KG1 (cell line): ENCODE measurements around the gene NME4.

Experiments
- DNase-seq: peaks from one replicate; lab custom pipeline; 2025; lab: John Stamatoyannopoulos, UW

Gene NME4

DNA sequence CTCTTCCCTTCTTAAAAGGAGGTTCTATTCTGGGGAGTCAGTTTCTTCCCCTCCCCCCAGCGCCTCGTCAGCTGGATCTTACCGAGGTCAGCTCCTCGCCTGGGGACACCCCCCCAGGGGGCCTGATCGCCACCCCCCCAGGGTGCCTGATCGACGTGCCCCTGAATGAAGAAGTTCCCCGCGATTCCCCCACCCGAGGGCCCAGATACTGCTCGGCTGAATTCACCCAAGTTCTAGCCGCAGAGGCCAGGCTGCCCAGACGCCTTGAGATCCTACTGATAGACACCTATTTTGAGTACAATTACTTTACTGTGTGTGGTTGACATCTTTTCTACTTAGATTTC is 29.9 kb downstream of the NME4 start:
- no peak for DNase-seq

DNA sequence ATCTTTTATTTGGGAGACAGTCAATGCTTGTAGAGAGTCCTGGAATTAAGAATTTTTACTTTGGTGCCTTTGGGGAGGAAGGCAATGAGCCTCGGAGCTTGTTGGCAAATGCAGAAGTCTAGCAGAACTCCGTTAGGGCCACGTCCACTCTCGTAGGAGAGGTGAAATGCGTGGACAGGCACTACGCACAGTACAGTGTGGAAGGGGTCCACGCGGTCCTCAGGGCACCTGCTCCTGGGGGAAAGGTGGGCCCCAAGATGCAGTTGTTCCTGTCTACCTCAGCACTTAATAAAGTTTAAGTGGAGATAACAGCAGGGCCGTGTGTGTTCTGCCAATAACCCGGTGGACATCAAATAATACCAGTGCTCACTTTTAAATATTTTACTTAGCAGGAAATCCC is 30.3 kb downstream of the NME4 start:
- DNase-seq: no peak

DNA sequence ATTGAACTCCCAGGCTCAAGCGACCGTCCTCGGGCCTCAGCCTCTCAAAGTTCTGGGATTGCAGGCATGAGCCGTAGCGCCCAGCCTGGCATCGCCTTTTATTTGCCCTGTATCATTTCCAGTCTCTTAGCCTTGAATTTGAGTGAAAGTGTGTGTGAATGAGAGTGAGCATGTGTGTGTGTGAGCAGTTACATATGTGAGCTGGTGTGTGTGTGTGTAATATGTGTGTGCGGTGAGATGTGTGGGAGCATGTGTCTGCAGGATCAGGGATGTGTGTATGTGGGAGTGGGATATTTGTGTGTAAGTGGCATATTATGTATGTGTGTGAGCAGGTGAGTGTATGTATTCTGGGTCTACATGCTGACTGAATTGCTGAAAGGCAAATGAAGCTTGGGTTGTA is 33.9 kb downstream of the NME4 start:
- no peak for DNase-seq

DNA sequence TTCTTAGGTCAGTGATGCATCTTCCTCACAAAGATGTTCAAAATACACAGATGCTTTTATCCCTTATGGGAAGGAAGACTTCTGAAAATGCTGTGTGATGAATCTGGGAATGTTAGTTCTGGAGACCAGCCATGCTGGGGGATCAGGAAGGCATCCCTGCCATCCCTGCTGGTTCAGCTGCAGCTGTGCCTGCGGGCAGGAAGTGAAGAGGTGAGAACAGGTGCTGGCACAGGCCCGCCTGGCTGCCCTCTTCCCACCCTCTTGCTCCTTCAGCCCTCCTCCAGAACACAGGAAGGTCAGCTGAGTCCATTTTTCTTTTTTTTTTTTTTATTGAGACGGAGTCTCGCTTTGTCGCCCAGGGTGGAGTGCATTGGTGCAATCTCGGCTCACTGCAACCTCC is 43.6 kb downstream of the NME4 start:
- DNase-seq: no peak

DNA sequence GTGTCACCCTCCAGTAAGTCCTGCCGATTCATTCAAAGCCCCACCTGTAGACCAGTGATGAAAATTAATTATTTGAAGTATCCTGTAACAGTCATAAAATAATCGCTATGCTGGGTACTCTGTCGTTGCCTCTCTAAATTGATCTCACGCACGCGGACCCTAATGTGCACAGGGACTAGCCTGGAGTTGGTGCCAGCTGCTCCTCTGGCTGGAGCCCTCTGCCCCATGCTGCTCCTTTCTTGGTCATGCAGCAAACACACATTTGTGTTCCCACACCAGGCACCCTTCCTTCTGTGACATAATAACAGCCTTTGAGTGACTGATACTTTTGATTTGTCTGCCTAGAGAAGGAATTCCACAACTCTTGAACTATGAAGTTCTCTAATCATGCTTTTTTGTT is 44.4 kb downstream of the NME4 start:
- DNase-seq: no peak

DNA sequence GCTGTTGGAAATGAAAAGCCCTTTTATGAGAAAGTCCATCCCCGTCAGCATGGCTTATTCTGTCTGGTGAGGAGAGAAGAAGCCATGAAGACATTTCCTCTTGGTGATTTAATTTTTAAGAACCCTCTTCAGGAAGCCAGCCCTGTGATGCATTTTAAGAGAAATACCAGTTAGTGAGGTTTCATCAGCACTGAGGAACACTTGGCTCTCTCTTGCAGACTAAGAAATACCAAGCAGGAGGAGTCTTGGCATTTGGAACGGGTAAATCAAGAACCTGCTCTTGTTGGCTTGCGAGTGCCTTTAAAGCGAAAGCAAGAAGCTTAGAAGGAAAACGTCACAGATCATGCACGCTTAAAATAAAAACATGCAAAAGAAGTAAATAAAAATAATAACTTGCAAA is 46.0 kb downstream of the NME4 start:
- no peak for DNase-seq

DNA sequence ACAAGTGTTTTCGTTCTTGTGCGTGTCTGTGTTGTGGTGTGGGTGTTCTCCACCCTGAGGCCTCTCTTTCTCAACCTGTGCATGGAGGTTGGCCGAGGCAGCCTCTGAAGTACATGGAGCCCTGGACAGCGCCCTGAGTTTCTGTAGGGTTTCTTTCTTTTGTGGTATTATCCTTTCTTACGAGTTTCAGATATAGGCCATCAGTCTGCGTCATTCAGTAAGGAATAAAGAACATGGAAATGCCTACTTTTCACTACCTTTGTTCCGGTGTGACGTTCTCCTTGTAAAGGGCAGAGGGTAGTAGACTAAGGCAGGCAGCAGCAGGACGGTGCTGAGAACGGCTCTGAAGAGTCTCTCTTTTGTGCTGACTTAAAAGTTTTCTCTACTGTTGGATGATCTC is 47.0 kb downstream of the NME4 start:
- no peak for DNase-seq

DNA sequence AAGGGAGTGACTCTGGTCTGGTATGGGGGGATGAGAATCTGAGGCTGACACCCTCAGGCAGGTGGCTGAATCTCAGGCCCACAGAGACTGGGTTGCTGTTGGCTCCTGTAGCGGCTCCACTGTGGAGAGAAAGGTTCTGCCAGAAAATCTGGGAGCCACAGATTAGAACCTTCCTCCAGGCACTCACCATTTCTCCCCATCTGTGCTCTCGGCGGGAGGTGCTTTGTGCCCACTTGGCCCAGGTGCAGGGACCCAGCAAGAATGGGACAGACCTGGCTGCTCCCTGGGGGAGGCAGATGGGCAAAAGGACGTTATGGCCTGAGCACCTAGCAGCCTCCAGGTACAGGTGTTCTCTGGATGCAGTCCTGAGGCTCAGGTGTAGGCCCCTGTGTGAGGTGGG is 48.6 kb downstream of the NME4 start:
- no peak for DNase-seq
